ENCODE results near the gene PHACTR3. TPM values are rescaled to one million over a fixed set of nuclear protein-coding genes. Genes with fewer than 3 reads are reported as not detected.

Gene PHACTR3
- total RNA-seq, 1 experiment from 2014 or later: 0.10 TPM

DNA sequence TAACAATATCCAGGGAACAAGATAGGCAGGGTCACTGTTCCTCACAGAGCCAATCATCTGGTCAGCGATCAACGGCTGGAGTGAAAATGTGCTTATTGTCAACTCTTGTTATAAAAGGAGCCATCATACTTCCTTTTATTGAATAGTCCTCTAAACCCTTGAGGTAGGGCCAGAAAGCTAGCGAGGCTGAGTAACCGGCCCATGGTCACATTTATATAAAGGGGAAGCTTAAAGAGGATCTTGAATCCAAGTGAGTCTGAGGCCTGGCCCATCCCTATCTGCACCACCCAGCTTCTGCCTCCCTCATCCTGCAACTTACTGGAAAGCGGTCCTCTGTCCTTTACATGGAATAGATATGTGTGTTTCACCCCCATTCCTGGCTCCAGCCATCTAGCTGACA lies 9.5 kb downstream of the PHACTR3 start:
- DNase-seq (ENCODE audit: low read depth, low spot score) (no peak), ATAC-seq (no peak)
- no peak for TF ChIP-seq POLR2AphosphoS5 (IDR thresholded peaks at IDR 0.05; ENCODE audit: low read depth, low read length)
- TF ChIP-seq SIN3A (IDR thresholded peaks at IDR 0.05; ENCODE audit: borderline replicate concordance, insufficient read depth, low read depth, low read length): no peak
- TF ChIP-seq, protein P1, sequence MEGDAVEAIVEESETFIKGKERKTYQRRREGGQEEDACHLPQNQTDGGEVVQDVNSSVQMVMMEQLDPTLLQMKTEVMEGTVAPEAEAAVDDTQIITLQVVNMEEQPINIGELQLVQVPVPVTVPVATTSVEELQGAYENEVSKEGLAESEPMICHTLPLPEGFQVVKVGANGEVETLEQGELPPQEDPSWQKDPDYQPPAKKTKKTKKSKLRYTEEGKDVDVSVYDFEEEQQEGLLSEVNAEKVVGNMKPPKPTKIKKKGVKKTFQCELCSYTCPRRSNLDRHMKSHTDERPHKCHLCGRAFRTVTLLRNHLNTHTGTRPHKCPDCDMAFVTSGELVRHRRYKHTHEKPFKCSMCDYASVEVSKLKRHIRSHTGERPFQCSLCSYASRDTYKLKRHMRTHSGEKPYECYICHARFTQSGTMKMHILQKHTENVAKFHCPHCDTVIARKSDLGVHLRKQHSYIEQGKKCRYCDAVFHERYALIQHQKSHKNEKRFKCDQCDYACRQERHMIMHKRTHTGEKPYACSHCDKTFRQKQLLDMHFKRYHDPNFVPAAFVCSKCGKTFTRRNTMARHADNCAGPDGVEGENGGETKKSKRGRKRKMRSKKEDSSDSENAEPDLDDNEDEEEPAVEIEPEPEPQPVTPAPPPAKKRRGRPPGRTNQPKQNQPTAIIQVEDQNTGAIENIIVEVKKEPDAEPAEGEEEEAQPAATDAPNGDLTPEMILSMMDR (IDR thresholded peaks at IDR 0.05): no peak
- no peak for TF ChIP-seq TCF7L2 (IDR thresholded peaks at IDR 0.05; ENCODE audit: low read depth, low read length)
- TF ChIP-seq, protein P2, sequence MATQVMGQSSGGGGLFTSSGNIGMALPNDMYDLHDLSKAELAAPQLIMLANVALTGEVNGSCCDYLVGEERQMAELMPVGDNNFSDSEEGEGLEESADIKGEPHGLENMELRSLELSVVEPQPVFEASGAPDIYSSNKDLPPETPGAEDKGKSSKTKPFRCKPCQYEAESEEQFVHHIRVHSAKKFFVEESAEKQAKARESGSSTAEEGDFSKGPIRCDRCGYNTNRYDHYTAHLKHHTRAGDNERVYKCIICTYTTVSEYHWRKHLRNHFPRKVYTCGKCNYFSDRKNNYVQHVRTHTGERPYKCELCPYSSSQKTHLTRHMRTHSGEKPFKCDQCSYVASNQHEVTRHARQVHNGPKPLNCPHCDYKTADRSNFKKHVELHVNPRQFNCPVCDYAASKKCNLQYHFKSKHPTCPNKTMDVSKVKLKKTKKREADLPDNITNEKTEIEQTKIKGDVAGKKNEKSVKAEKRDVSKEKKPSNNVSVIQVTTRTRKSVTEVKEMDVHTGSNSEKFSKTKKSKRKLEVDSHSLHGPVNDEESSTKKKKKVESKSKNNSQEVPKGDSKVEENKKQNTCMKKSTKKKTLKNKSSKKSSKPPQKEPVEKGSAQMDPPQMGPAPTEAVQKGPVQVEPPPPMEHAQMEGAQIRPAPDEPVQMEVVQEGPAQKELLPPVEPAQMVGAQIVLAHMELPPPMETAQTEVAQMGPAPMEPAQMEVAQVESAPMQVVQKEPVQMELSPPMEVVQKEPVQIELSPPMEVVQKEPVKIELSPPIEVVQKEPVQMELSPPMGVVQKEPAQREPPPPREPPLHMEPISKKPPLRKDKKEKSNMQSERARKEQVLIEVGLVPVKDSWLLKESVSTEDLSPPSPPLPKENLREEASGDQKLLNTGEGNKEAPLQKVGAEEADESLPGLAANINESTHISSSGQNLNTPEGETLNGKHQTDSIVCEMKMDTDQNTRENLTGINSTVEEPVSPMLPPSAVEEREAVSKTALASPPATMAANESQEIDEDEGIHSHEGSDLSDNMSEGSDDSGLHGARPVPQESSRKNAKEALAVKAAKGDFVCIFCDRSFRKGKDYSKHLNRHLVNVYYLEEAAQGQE (IDR thresholded peaks at IDR 0.05; ENCODE audit: insufficient read depth in 1 of 2, low read depth in 2 of 2, low read length in 1 of 2): no peak
- no peaks in the 10 kb centered on the region for H3K36me3 ChIP-seq (ENCODE audit: control insufficient read depth, insufficient read depth, low read length)
- H3K27ac ChIP-seq (ENCODE audit: low read length): no peak overlapping the region
- H3K9me3 ChIP-seq (ENCODE audit: control insufficient read depth, insufficient read depth, low read depth, low read length): no peaks in the 10 kb centered on the region
- no peak overlapping the region for H3K4me3 ChIP-seq (ENCODE audit: low read depth in 2 of 2, low read length in 2 of 2)
- CTCF ChIA-PET: no interaction called here
- intact Hi-C loops (cut with micrococcal nuclease; ENCODE audit: unreplicated experiment): no loop called here
- POLR2A ChIA-PET: no interaction called here
- peaks cover 7% of the 10 kb centered on the region; the same call in 1 of the 2 replicates for H3K27me3 ChIP-seq (ENCODE audit: control insufficient read depth, insufficient read depth, low read length)
- in situ Hi-C loops (cut with HindIII; ENCODE audit: low pct_unique_long_range_greater_than_20kb, low sequenced_read_pairs): no loop called here
- no peaks in the 10 kb centered on the region for H3K4me1 ChIP-seq (ENCODE audit: control insufficient read depth, insufficient read depth, low read length)
- BruUV-seq (replicated peaks): no TSS peak

DNA sequence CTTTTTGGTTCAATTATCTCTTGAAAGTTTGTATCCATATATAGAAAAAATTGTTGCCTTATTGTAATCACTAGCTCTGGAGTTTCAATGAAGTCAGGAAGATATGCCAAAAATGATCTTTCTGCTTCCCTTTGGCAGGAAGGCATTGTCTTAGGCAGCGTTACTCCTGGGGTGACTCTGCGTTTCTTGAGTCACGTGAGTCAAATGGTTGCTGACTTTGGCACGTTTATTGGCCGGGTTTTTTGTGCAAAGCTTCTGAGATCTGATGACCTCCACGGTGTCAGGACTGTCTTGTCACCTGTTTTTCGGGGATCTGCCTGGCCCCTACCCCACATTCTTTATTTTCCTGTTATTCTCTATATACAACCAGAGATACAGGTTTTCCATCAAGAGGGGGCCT lies 10.4 kb downstream of the PHACTR3 start:
- DNase-seq (ENCODE audit: low read depth, low spot score): no peak
- no TSS peak for BruUV-seq (replicated peaks)
- Histone ChIP-seq H3K27ac (ENCODE audit: low read length) (no peak overlapping the region), H3K9me3 (ENCODE audit: control insufficient read depth, insufficient read depth, low read depth, low read length) (no peaks in the 10 kb centered on the region), H3K4me3 (ENCODE audit: low read depth in 2 of 2, low read length in 2 of 2) (no peak overlapping the region), H3K36me3 (ENCODE audit: control insufficient read depth, insufficient read depth, low read length) (no peaks in the 10 kb centered on the region), H3K4me1 (ENCODE audit: control insufficient read depth, insufficient read depth, low read length) (no peaks in the 10 kb centered on the region), H3K27me3 (ENCODE audit: control insufficient read depth, insufficient read depth, low read length) (0 out of 2 replicates have a peak, but pooled peaks cover 5% of the 10 kb centered on the region)
- ChIA-PET CTCF (no interaction called here), POLR2A (no interaction called here)
- in situ Hi-C loops (cut with HindIII; ENCODE audit: low pct_unique_long_range_greater_than_20kb, low sequenced_read_pairs) (no loop called here), intact Hi-C loops (cut with micrococcal nuclease; ENCODE audit: unreplicated experiment) (no loop called here)
- ATAC-seq: no peak
- TF ChIP-seq SIN3A (IDR thresholded peaks at IDR 0.05; ENCODE audit: borderline replicate concordance, insufficient read depth, low read depth, low read length): no peak
- TF ChIP-seq, protein P2 (IDR thresholded peaks at IDR 0.05; ENCODE audit: insufficient read depth in 1 of 2, low read depth in 2 of 2, low read length in 1 of 2): no peak
